GM19023 (cell line): Measurements from ENCODE around the gene VPREB3.

Experiments
- ATAC-seq: cut with Tn5 transposase; IDR thresholded peaks from one replicate; pipeline ENCODE4 v1.9.1; 2021; ENCODE audit warnings: mild to moderate bottlenecking, moderate library complexity; ENCODE audit not compliant: unreplicated experiment

VPREB3 gene, protein sequence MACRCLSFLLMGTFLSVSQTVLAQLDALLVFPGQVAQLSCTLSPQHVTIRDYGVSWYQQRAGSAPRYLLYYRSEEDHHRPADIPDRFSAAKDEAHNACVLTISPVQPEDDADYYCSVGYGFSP

DNA sequence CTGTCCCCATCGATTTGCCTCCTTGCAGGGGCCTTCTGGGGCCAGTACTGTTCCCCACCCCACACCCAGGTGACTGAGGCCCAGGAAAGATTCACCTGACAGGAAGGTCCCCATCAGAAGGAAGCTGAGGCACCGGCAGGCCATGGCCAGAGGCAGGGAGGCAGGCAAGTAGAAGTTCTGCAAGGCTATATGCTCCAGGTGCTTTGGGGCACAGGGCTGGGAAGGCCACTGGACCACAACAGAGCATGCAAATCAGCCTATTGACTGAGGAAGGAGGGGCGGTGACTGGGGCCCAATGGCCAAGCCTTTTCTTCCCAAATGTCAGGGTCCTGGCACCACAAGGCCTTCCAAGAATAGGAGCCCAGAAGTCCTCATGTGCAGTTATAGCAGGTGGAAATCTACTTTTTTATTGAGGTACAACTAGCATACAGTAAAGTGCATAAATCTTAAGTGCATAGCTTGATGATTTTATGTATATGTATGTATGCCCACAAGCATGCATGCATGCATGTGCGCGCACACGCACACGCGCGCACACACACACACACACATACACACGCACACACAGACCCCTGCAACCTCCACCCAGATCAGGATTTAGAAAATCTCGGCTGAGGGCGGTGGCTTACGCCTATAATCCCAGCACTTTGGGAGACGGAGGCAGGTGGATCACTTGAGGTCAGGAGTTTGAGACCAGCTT is at the start of gene VPREB3:
VPREB3 (minus strand) TSS at position 206 of the 700 bp plus-strand sequence; CDS start at position 144, 62 bp downstream.
- no peak for ATAC-seq

DNA sequence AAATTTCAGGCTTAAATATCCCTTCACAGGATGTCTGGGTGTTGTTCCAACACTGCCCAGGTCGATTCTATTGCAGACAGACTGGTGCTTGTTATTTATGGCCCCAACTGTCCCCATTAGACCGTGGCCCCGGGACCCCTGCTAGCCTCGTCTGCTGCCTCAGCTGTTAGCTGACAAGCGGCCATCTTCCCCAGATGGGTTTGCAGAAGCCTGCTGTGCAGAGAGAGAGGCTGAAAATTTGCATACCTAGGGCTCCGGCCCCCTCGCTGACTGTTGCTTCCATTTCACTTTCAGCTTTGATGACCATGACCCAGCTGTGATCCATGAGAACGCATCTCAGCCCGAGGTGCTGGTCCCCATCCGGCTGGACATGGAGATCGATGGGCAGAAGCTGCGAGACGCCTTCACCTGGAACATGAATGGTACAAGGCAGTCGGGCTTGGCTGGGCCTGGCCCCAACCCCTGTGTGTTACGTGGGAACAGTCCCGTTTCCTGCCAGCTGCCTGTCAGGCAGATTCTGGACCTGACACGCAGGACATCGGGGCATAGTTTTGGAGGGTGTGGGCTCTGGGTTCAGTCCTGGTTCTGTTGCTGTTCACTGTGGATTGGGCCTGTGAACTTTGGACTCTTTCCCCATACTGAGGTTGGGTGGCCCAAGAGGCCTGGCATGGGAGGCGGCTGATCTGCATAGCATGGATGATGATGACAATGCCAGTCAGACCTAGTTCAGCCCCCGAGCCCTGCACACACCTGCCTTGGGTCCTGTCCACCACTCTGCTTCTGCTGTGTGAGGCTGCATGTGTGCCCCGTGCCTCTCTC is 49.0 kb upstream of the VPREB3 start:
- ATAC-seq, result no peak

DNA sequence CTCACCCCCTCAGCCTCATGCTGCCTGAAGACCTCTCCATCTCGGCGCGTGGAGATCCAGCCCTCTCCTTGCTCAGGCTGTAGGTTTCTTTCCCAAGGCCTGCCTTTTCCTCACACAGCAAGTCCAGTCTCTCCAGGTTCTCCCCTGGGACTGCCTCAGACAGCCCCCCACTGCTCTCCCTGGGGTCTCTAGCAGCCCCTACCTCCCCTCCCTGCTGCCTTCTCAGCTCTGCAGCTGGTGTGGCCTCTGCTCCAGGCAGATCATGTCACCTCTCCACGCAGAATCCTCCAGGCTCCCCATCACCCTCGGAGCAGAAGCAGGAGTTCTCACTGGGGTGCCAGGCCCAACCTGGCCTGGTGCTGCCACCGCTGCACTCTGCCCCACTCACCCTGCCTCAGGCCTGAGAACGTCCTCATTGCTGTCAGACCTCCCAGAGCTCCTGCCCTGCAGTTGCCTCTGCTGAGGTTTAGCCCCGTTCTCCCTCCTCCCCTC is 47.7 kb upstream of the VPREB3 start:
- no peak for ATAC-seq

DNA sequence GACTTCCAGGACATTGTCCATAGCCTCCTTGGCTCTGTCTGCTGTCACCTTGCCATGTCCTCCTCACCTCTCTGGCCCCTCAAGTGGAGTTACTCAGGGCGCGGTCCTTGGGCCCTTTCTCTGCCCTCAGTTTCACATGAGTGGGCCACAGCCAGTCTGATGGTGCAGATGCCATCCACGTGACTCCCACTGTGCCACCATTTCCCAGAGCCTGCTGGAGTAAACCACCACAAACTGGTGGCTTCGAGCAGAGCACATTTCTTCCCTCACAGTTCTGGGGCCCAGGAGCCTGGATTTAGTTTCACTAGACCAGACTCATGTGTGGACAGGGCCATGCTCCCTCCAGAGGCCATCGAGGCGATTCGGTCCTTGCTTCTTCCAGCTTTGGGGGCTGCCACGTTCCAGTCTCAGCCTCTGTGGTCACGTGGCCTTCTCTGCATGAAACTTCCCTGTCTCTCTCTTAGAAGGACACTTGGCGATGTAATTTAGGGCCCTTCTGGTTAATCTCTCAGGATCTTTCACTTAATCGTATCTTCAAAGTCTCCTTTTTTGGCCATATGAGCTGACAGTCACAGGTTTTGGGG is 47.1 kb upstream of the VPREB3 start:
- ATAC-seq, result no peak

DNA sequence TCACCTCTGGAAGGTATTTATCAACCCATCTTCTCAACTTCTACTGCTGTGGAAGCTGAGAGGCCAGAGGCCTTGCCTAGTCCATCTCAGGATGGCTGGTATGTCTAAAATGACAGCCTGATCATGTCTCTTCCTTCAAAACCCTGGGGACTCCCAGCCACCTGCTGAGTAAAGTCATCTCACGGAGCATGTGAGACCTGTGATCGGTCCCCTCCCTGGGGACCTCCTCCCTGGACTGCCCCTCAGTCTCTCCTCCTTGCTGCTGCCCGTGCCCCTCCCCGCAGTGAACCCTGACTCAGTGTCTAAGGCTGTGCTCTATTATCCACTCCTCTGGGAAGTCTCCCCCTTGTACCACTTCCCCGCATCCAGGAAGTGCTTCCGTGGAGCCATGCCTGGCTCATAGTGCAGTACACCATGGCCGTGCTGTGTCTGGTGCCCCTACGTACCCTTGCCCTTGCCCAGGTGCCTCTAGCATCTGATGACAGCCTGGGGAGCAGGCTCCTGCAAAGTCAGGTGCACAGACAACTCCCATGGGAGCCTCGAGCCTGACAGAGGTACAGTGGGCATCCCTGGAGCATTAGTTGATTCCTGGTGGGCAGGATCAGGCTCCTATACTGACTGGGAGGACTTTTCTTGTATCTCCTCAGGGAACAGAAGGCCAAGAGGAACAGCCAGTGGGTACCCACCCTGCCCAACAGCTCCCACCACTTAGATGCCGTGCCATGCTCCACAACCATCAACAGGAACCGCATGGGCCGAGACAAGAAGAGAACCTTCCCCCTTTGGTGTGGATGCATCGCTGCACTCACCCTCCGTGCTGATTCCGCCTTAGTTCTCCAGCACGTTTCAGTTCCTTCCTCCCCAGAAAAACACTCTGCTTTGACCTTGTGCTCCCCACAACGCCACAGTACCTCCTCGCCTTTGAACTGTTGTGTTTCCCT is 46.3 kb upstream of the VPREB3 start:
- peak; percentile 57 for ATAC-seq

DNA sequence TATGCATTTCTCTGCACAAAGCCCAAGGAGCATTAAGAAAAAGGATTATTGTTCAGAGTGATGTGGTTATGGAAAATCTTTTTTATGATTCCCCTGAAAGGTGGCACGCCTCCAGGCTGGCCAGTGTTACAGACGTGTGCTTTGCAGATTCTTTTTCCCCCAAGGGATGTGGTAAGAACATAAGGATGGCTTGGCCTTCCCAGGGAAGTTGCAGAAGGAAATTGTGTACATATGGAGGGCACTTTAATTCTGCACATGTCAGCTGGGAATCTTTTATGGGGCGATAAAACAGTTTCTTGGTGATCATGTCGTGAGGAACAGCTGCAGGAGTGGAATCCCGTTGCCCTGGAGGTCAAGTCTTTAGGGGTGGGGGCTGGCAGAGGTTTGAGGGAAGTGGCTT is 42.2 kb upstream of the VPREB3 start:
- no peak for ATAC-seq

DNA sequence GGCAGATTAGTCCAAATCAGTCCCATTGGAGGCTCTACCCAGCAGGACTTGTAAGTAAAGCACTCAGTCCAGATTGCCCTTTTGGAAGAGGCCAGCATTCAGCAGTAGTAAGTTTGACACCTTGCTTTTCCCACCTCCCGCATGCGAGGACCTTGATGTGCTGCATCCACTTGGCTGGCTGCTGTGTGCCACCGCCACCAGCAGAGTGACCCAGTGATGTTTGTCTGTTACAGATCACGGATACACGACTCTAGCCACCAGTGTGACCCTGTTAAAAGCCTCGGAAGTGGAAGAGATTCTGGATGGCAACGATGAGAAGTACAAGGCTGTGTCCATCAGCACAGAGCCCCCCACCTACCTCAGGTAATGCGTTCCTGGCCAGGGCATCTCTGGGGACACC is 39.1 kb upstream of the VPREB3 start:
- ATAC-seq, result no peak

DNA sequence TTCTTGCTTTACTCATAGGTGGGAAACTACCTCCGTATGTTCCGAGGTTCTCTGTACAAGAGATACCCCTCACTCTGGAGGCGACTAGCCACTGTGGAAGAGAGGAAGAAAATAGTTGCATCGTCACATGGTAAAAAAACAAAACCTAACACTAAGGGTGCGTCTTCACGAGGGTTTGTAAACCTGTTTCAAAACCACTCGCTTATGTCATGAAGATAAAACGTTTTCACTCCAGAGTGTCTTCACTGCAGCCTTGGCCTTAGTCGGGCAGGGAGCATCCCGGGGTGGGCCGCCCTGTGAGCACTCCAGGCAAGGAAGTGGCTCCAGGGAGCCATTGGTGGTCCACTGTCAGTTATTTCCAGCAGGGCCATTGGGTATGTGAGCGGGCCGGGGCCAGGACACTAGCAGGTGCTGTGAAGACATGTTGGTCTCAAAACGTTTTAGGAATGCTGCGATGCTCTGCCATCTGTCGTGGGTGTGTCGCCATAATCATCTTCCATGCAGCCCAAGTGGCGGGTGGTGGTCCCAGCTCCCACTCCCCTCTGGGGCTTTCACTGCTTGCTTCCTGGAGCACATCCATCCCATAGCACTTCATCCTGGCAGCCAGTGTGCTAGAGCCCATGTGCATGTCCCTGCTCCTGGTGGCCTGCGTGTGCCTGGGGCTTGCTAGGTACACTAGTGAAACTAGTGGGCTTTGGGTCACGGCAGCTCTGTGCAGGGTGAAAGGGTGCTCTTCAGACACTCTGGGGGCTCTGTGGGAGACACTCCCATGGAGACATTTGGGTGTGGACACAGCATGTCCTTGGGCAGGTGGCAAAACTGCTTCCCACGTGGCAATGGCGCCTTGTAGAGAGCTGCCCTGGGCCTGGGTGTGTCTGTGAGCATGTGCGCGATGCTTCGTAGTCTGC is 37.8 kb upstream of the VPREB3 start:
- no peak for ATAC-seq

DNA sequence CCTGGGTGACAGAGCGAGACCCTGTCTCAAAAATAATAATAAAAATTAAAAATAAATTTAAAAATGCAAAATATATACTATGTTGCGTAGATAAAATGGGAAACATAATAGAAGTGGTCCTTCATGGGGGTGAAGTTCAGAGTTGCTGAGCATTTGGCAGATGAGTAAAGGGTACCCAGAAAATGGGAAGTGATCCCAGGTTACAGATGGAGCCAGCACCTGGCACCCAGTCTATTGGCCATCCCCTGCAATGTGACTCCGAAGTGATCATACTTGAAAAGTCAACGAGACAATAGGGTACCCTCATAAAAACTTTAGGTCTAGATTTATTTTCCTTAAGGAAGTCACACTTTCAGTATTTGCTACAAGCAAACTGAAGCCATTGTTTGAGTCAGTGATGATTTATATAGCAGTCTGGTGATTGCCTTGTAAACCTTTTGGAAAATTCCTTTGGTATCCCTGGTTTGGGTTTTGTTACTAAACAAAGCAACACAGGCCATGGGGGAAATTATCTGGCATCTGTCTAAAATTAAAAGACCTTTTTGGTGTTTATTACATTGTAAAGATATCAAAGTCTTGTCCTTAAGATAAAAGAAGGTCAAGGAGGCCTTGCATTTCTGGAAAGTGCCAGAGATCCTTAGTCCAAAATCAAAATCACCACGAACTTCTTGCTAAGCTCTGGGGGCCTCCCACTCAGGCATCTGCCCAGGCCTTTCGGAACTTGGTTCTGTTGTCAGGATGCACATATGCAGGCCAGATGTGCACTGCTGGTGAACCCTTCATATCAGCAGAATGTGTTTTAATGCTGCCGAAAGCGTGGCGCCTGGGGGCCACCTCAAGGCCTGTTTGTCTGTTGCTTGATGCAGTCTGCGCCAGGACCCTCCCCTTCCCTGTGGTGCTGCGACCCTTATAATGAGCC is 36.9 kb upstream of the VPREB3 start:
- no peak for ATAC-seq

DNA sequence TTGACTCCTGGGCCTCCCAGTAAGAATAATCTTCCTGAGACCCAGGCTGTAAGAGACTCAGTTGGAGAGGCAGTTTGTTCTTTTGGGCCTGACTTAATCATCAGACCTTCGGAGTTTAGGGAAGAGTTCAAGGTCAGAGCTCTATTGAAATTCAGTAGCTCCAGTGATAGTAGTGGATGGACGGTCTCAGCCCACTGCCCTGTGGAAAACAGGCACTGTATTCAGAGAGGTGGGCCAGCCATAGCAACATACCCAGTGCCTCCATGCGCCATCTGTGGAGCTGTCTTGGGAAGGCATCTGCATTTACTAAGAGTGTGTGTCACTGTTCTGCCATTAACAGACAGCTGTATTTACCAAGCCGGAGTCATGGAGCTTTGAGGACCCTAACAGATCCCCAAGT is 35.4 kb upstream of the VPREB3 start:
- no peak for ATAC-seq

DNA sequence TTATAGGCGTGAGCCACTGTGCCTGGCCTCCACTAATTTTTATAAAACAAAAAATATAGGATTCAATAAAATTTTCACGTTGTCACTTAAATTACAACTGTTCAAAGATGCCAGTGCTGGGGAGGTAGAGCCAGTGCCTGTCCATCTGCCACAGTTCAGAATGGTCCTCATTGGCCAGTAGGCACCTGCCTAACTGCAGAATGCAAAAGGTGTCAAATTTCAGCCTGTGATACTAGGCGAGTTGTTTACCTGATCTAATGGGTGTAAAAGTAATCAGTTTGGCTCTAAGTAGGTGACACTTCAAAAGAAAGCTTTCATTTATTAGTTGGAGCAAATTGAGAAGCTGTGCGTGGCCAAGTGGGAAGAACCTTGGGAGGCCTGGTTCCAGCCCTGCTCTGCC is 34.9 kb upstream of the VPREB3 start:
- no peak for ATAC-seq

DNA sequence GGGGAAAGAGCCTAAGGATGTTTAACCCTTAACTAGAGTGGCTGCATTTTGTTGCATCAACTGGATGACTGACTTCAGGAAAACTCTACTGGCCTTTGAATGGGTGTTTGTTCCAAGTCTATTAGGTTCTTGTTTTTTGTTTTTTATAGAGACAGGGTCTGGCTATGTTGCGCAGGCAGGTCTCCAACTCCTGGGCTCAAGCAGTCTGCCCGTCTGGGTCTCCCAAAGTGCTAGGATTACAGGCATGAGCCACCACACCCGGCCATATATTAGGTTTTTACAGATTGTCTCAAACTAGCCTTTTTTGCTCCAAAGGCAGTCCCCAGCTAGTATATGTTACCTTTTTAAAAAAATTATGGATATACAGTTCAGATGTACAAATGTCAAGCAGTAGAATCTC is 33.7 kb upstream of the VPREB3 start:
- ATAC-seq, result no peak

DNA sequence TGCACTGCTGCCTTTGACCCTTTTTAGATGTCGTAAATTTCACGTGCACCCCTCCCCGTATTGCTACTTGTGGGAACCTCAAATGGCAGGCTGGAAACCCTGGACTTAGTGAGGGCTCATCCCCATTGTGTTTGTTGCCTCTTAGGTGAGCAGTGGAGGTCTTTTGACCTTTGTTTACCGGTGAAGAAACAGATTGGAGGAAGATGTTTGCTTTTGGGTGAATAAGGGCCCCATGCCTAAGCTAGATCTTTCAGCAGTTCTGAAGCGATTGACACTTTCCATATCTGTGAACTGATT is 33.3 kb upstream of the VPREB3 start:
- no peak for ATAC-seq

DNA sequence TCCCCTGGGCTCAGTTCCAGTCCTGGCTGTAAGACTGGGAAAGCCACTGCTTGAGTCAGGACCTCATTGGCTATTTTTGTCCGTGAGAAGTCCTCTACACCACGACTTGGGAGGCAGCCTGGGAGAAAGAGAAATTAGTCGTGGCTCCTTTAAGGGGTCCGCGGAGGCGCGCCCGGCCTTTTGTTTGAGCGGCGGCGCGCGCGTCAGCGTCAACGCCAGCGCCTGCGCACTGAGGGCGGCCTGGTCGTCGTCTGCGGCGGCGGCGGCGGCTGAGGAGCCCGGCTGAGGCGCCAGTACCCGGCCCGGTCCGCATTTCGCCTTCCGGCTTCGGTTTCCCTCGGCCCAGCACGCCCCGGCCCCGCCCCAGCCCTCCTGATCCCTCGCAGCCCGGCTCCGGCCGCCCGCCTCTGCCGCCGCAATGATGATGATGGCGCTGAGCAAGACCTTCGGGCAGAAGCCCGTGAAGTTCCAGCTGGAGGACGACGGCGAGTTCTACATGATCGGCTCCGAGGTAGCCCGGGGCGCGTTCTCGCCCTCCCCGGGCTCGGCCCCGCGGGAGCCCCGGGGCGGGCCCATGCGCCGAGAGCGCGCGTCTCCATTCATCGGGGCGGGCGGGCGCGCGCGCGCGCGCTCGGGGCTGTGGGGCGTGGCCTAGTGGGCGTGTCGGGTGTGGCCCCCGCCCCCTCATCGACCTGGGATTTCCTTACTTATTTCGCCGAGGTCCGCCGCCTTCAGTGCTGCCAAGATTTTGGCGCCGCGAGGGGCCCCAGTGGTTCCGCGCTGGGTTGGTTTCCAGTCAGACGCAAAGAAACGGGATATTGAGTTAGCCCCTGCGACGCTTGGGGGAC is 32.8 kb upstream of the VPREB3 start, which contains the start of gene SMARCB1:
SMARCB1 (plus strand) TSS at position 215 of the 848 bp plus-strand sequence; CDS start at position 419, 204 bp downstream.
- peak; percentile 63 for ATAC-seq

DNA sequence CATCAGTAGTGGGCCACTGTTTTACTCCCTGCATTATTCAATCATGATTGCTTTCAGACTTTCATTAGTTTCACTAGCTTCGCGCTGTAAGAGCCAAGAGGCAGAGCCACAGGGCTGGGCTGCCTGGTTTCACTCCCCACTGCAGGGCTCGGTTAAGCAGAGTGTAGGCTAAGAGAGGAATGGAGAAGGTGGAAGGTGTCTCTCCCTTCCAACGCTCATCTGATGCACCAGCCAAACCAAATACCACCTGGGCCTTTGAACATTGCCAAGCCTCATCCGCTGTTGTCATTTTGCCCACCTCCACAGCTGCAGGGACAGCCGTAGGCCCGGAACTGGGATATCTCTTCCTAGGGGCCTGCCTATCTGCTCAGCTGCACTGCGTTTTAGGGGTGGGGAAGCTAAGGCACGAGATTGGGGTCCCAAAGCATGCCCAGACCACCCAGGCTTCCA is 32.1 kb upstream of the VPREB3 start:
- ATAC-seq, result no peak

DNA sequence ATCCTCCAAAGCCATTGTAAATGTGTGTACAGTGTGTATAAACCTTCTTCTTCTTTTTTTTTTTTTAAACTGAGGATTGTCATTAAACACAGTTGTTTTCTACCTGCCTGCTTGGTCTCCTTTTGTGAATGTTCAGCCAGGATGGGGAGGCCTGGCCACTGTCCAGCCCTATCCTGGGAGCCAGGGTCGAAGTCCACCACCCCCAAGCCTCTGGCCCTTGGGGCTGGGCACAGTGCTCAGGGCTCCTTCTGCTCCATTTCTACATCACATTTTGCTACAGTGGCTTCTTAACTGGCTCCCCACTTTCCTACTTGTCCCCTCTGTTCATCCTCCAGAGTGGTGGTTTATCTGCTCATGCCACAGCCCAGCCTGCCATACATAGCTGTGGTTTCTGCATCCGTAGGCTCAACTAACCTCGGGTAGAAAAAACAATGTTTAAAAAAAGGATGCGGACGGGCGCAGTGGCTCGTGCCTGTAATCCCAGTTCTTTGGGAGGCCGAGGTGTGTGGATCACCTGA is 30.0 kb upstream of the VPREB3 start:
- no peak for ATAC-seq
